ENCODE data around the gene LSM6.

Gene LSM6

GRCh38 chr4:146143888-146144287 lies 31.6 kb upstream of the LSM6 start:
- Histone ChIP-seq H3K4me3 (ENCODE audit: low read depth, low read length) (no peak overlapping the region), H3K27ac (no peak overlapping the region), H3K9me3 (ENCODE audit: severe bottlenecking) (no peaks in the 10 kb centered on the region), H3K36me3 (no peaks in the 10 kb centered on the region), H3K27me3 (ENCODE audit: insufficient read depth, low read depth, severe bottlenecking) (no peaks in the 10 kb centered on the region)
- TF ChIP-seq CTCF (IDR thresholded peaks at IDR 0.05; ENCODE audit: low read depth, low read length): no peak
- DNase-seq: no peak

- TF ChIP-seq CTCF (IDR thresholded peaks at IDR 0.05; ENCODE audit: low read depth, low read length): no peak
- no peaks in the 10 kb centered on the region for H3K9me3 ChIP-seq (ENCODE audit: severe bottlenecking)
- no peak overlapping the region for H3K27ac ChIP-seq
- H3K4me3 ChIP-seq (ENCODE audit: low read depth, low read length): no peak overlapping the region
- H3K36me3 ChIP-seq: no peaks in the 10 kb centered on the region
- H3K27me3 ChIP-seq (ENCODE audit: insufficient read depth, low read depth, severe bottlenecking): no peaks in the 10 kb centered on the region
- no peak for DNase-seq
Measured at GRCh38 chr4:146146918-146147317, 28.6 kb upstream of the LSM6 start.

- Histone ChIP-seq H3K4me3 (ENCODE audit: low read depth, low read length) (no peak overlapping the region), H3K36me3 (no peaks in the 10 kb centered on the region), H3K9me3 (ENCODE audit: severe bottlenecking) (no peaks in the 10 kb centered on the region), H3K27ac (no peak overlapping the region), H3K27me3 (ENCODE audit: insufficient read depth, low read depth, severe bottlenecking) (no peaks in the 10 kb centered on the region)
- no peak for TF ChIP-seq CTCF (IDR thresholded peaks at IDR 0.05; ENCODE audit: low read depth, low read length)
- no peak for DNase-seq
Measured at GRCh38 chr4:146148021-146148420, 27.5 kb upstream of the LSM6 start.

- Histone ChIP-seq H3K4me3 (ENCODE audit: low read depth, low read length) (no peak overlapping the region), H3K9me3 (ENCODE audit: severe bottlenecking) (peaks cover 4% of the 10 kb centered on the region), H3K27me3 (ENCODE audit: insufficient read depth, low read depth, severe bottlenecking) (no peaks in the 10 kb centered on the region), H3K27ac (no peak overlapping the region), H3K36me3 (no peaks in the 10 kb centered on the region)
- TF ChIP-seq CTCF (IDR thresholded peaks at IDR 0.05; ENCODE audit: low read depth, low read length): no peak
- no peak for DNase-seq
Measured at GRCh38 chr4:146154057-146154456, 21.5 kb upstream of the LSM6 start.

- TF ChIP-seq CTCF (IDR thresholded peaks at IDR 0.05; ENCODE audit: low read depth, low read length): no peak
- no peak overlapping the region for H3K4me3 ChIP-seq (ENCODE audit: low read depth, low read length)
- H3K27me3 ChIP-seq (ENCODE audit: insufficient read depth, low read depth, severe bottlenecking): no peaks in the 10 kb centered on the region
- peaks cover 4% of the 10 kb centered on the region for H3K9me3 ChIP-seq (ENCODE audit: severe bottlenecking)
- DNase-seq: no peak
- no peaks in the 10 kb centered on the region for H3K36me3 ChIP-seq
- H3K27ac ChIP-seq: no peak overlapping the region
Measured at GRCh38 chr4:146155152-146155724, 20.3 kb upstream of the LSM6 start.

Measured in WERI-Rb-1 (cell line).